ENCODE results near the gene SLC51A.

- TF ChIP-seq CTCF (IDR thresholded peaks at IDR 0.05) = no peak
- TF ChIP-seq POLR2A (IDR thresholded peaks at IDR 0.05) = no peak
Measured at GRCh38 chr3:196184881-196185280, 31.5 kb upstream of the SLC51A start.
